Trophoblast cell (in vitro differentiated cells and primary cell): ENCODE results near the gene CPSF4L. TPM values are rescaled to one million over a fixed set of nuclear protein-coding genes. Genes with fewer than 3 reads are reported as not detected.
"Not testable (repeated sequence)": the region's sequence is repeated elsewhere in the genome, so short reads cannot be mapped to it uniquely, and the experiment has no call there.

ENCODE experiments used
- DNase-seq, 2 donors: peaks; one replicate each; pipeline ENCODE4 v3.0.0-alpha.2; 2016
- H2AFZ ChIP-seq: 2 replicates; pipeline ENCODE4 v1.6.1; 2013; ENCODE audit warnings: low read length, moderate library complexity, mild to moderate bottlenecking; ENCODE audit not compliant: insufficient read depth, poor library complexity
- H2AK5ac ChIP-seq: 2 replicates; pipeline ENCODE4 v1.6.1; 2013; ENCODE audit warnings: mild to moderate bottlenecking, low read length
- H2BK120ac ChIP-seq: 2 replicates; pipeline ENCODE4 v1.6.1; 2013; ENCODE audit warnings: low read length, mild to moderate bottlenecking, moderate library complexity; ENCODE audit not compliant: insufficient read depth, poor library complexity
- H2BK12ac ChIP-seq: 2 replicates; pipeline ENCODE4 v1.6.1; 2013; ENCODE audit warnings: mild to moderate bottlenecking, low read length, moderate library complexity
- H2BK5ac ChIP-seq: 2 replicates; pipeline ENCODE4 v1.6.1; 2013; ENCODE audit warnings: low read length, low read depth, moderate library complexity, mild to moderate bottlenecking; ENCODE audit not compliant: poor library complexity
- H3K14ac ChIP-seq: 2 replicates; pipeline ENCODE4 v1.6.1; 2013; ENCODE audit warnings: mild to moderate bottlenecking, low read length
- H3K18ac ChIP-seq: 2 replicates; pipeline ENCODE4 v1.6.1; 2013; ENCODE audit warnings: mild to moderate bottlenecking, low read length
- H3K23ac ChIP-seq: 2 replicates; pipeline ENCODE4 v1.6.1; 2013; ENCODE audit warnings: low read length
- H3K27ac ChIP-seq: 2 replicates; pipeline ENCODE4 v1.5.1; 2013; ENCODE audit warnings: low read depth, mild to moderate bottlenecking, inconsistent platforms, low read length, moderate library complexity
- H3K27me3 ChIP-seq: 2 replicates; pipeline ENCODE4 v1.6.1; 2013; ENCODE audit warnings: inconsistent platforms, mild to moderate bottlenecking, low read length, moderate library complexity; ENCODE audit not compliant: insufficient read depth
- H3K36me3 ChIP-seq, 2 experiments: 1 replicate in 1 of 2; 2 replicates in 1 of 2; pipeline ENCODE4 v1.6.1; 2013; ENCODE audit warnings: low read length in 2 of 2, mild to moderate bottlenecking in 2 of 2, moderate library complexity in 1 of 2; ENCODE audit not compliant: insufficient read depth in 2 of 2, control insufficient read depth in 1 of 2
- H3K4ac ChIP-seq: 2 replicates; pipeline ENCODE4 v1.6.1; 2013; ENCODE audit warnings: low read depth, mild to moderate bottlenecking, low read length, moderate library complexity
- H3K4me1 ChIP-seq, 2 experiments: 1 replicate in 1 of 2; 2 replicates in 1 of 2; pipeline ENCODE4 v1.6.1; 2013; ENCODE audit warnings: low read length in 2 of 2, mild to moderate bottlenecking in 2 of 2, moderate library complexity in 1 of 2; ENCODE audit not compliant: insufficient read depth in 2 of 2, control insufficient read depth in 1 of 2
- H3K4me2 ChIP-seq: 2 replicates; pipeline ENCODE4 v1.6.1; 2013; ENCODE audit warnings: inconsistent platforms, mild to moderate bottlenecking, low read length, moderate library complexity
- H3K4me3 ChIP-seq: 2 replicates; pipeline ENCODE4 v1.5.1; 2013; ENCODE audit warnings: mild to moderate bottlenecking, low read depth, low read length, inconsistent platforms
- H3K79me1 ChIP-seq: one replicate; pipeline ENCODE4 v1.6.1; 2013; ENCODE audit warnings: low read length
- H3K79me2 ChIP-seq: 2 replicates; pipeline ENCODE4 v1.6.1; 2013; ENCODE audit warnings: low read length, mild to moderate bottlenecking; ENCODE audit not compliant: control insufficient read depth, insufficient read depth, poor library complexity
- H3K9ac ChIP-seq: 2 replicates; pipeline ENCODE4 v1.6.1; 2013; ENCODE audit warnings: mild to moderate bottlenecking, low read length
- H3K9me3 ChIP-seq: 2 replicates; pipeline ENCODE4 v1.6.1; 2013; ENCODE audit warnings: low read depth, mild to moderate bottlenecking, control low read depth, inconsistent platforms, low read length; ENCODE audit not compliant: insufficient read depth
- H4K12ac ChIP-seq: 2 replicates; pipeline ENCODE4 v1.6.1; 2013; ENCODE audit warnings: low read depth, mild to moderate bottlenecking, low read length, moderate library complexity
- H4K8ac ChIP-seq: 2 replicates; pipeline ENCODE4 v1.6.1; 2013; ENCODE audit warnings: low read depth, mild to moderate bottlenecking, low read length, moderate library complexity
- H4K91ac ChIP-seq: one replicate; pipeline ENCODE4 v1.6.1; 2013; ENCODE audit warnings: low read depth, mild to moderate bottlenecking, low read length, moderate library complexity
- WGBS: extraction: QIAGEN DNeasy Blood & Tissue Kit; methylation state at CpG from one replicate; pipeline ENCODE4 v1.1.7; 2013; ENCODE audit warnings: missing lambda C conversion rate; ENCODE audit not compliant: insufficient read length, insufficient coverage; ENCODE audit errors: extremely low coverage; 5-methylcytosine and 5-hydroxymethylcytosine counted together
- polyA plus RNA-seq: library from polyadenylated mRNA; stranded (reverse); fragments of 200-250 nt; gene quantifications from 2 replicates; pipeline ENCODE4 v1.2.3, GENCODE V29; 2013

The CPSF4L gene, protein sequence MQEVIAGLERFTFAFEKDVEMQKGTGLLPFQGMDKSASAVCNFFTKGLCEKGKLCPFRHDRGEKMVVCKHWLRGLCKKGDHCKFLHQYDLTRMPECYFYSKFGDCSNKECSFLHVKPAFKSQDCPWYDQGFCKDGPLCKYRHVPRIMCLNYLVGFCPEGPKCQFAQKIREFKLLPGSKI
- not detected in 2 replicates for polyA plus RNA-seq

DNA sequence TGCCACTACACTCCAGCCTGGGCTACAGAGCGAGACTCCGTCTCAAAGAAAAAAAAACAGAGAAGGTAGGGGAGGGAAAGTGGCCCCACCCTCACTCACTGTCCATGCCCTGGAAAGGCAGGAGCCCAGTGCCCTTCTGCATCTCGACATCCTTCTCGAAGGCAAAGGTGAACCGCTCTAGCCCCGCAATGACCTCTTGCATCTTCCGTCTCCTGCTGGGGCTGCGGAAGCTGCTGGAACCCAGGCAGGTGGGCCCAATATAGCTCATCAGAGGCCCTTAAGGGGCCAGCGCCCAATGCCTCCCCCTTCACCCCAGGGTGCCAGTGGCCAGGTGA is at the start of gene CPSF4L:
Gene CPSF4L, minus strand, starts transcription at position 264 of the 335 bp plus-strand sequence. Its CDS starts 62 bp downstream, at position 202.
- no CpG with 5 or more reads among the region's 9 CpGs for WGBS
- H3K79me2 ChIP-seq = no peaks in the 10 kb centered on the region
- DNase-seq = no peak
- no peak within 1 kb of the TSS for H3K4me3 ChIP-seq
- H3K4me1 ChIP-seq = peaks cover 0 to 3% of the 10 kb centered on the region in 2 experiments
- no peak within 1 kb of the TSS for H3K14ac ChIP-seq
- peaks cover 2% of the 10 kb centered on the region for H3K9me3 ChIP-seq
- H3K9ac ChIP-seq = no peak within 1 kb of the TSS
- H4K12ac ChIP-seq = no peak within 1 kb of the TSS
- no peak within 1 kb of the TSS for H4K91ac ChIP-seq
- no peak within 1 kb of the TSS for H3K27ac ChIP-seq
- H4K8ac ChIP-seq = no peak within 1 kb of the TSS
- no peaks in the 10 kb centered on the region for H3K36me3 ChIP-seq
- no peaks in the 10 kb centered on the region for H3K27me3 ChIP-seq
- H2BK5ac ChIP-seq = no peak within 1 kb of the TSS
- H3K18ac ChIP-seq = no peak within 1 kb of the TSS
- H2AK5ac ChIP-seq = no peak within 1 kb of the TSS
- no peak within 1 kb of the TSS for H2AFZ ChIP-seq
- peak within 1 kb of the TSS; percentile 51 for H2BK12ac ChIP-seq
- H2BK120ac ChIP-seq = no peak within 1 kb of the TSS
- H3K4ac ChIP-seq = no peak within 1 kb of the TSS
- H3K79me1 ChIP-seq = no peaks in the 10 kb centered on the region
- no peak within 1 kb of the TSS for H3K4me2 ChIP-seq
- H3K23ac ChIP-seq = no peak within 1 kb of the TSS

DNA sequence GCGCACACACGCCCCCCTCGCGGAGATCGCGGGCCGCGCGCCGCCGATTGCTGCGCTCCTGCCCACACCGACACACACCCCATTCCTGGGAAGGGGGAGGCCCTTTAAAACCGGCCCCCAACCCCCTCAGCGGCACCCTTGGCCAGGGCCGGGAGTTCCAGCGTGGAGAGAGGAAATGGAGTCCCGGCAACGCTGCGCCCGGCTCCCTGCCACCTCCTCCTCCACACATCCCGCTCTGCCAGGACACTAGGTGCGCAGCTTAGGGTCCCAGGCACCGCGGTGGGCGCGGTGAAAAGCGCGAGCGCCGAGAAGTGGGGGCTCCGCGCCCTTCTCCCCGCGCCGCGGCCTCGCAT is 49.7 kb upstream of the CPSF4L start:
- Histone ChIP-seq H3K27ac (peak overlapping the region; percentile 95), H4K91ac (peak overlapping the region; percentile 98), H2AFZ (peak overlapping the region; percentile 1), H3K9me3 (no peaks in the 10 kb centered on the region), H3K79me2 (peaks cover 36% of the 10 kb centered on the region), H3K23ac (no peak overlapping the region), H3K4me1 (peaks cover 30 to 32% of the 10 kb centered on the region in 2 experiments), H3K4me3 (peak overlapping the region; percentile 87), H3K36me3 (peaks cover 4 to 5% of the 10 kb centered on the region in 2 experiments), H4K8ac (peak overlapping the region; percentile 30), H2BK120ac (peak overlapping the region; percentile 12), H2BK5ac (peak overlapping the region; percentile 73), H3K18ac (peak overlapping the region; percentile 18), H2AK5ac (peak overlapping the region; percentile 2), H2BK12ac (no peak overlapping the region), H4K12ac (peak overlapping the region; percentile 1), H3K4me2 (peak overlapping the region; percentile 98), H3K14ac (peak overlapping the region; percentile 14), H3K9ac (peak overlapping the region; percentile 90), H3K27me3 (no peaks in the 10 kb centered on the region), H3K4ac (peak overlapping the region; percentile 37), H3K79me1 (peaks cover 41% of the 10 kb centered on the region)
- no CpG with 5 or more reads among the region's 38 CpGs for WGBS
- DNase-seq = no peak

DNA sequence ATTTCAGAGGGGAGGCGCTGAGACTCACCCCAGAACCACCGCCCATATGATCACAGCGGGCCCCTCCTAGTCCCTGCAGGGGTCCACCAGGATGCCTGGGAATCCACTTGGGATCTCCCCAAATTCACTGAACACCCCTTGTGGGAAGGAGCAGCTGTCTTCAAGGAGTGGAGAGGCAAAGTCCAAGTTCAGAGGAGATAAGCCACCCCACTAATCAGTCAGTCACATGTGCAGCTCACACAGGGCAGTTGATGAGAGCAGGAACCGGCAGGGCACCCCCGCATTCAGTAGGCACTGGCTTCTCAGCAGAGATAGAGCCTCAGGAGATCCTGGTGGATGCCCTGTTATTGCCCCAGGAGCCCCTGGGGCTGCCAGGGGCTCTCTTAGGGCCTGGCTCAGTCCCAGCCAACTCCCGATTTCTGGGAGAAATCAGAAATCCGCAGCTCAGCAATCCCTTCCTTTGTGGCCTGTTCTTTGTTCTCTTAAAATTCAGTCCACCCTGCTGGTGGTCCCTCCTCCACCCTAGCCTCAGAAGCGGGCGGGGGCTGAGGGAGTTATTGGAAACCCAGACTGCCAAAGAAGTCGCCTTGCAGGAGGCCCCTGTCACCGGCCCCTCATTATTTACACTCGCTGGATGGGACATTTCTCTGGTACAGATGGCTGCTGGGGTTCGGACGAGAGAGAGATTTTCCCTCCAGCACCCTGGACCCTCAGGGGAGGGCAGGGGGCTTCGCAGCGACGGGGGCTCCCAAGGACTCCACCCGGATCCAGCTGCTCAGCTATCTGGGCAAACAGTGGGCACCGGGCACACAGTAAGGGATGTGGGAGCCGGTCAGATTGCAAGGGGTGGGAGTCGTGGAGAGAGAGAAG is 48.3 kb upstream of the CPSF4L start:
- peak overlapping the region; percentile 95 for H3K27ac ChIP-seq
- peaks cover 39 to 45% of the 10 kb centered on the region in 2 experiments for H3K4me1 ChIP-seq
- peak overlapping the region; percentile 96 for H4K8ac ChIP-seq
- peak overlapping the region; percentile 70 for H2AFZ ChIP-seq
- H3K14ac ChIP-seq = peak overlapping the region; percentile 97
- peak overlapping the region; percentile 99 for H3K4ac ChIP-seq
- peak overlapping the region; percentile 92 for H2BK12ac ChIP-seq
- peak overlapping the region; percentile 98 for H3K18ac ChIP-seq
- peak overlapping the region; percentile 98 for H3K4me2 ChIP-seq
- no peaks in the 10 kb centered on the region for H3K9me3 ChIP-seq
- no peak overlapping the region for H3K23ac ChIP-seq
- no CpG with 5 or more reads among the region's 21 CpGs for whole genome bisulfite sequencing
- no peaks in the 10 kb centered on the region for H3K27me3 ChIP-seq
- DNase-seq = no peak
- H3K4me3 ChIP-seq = peak overlapping the region; percentile 87
- peaks cover 38% of the 10 kb centered on the region for H3K79me2 ChIP-seq
- peak overlapping the region; percentile 72 for H4K12ac ChIP-seq
- H3K79me1 ChIP-seq = peaks cover 48% of the 10 kb centered on the region
- peak overlapping the region; percentile 94 for H2BK120ac ChIP-seq
- H2AK5ac ChIP-seq = peak overlapping the region; percentile 98
- peak overlapping the region; percentile 89 for H3K9ac ChIP-seq
- peak overlapping the region; percentile 98 for H4K91ac ChIP-seq
- peak overlapping the region; percentile 93 for H2BK5ac ChIP-seq
- H3K36me3 ChIP-seq = peaks cover 4 to 5% of the 10 kb centered on the region in 2 experiments

DNA sequence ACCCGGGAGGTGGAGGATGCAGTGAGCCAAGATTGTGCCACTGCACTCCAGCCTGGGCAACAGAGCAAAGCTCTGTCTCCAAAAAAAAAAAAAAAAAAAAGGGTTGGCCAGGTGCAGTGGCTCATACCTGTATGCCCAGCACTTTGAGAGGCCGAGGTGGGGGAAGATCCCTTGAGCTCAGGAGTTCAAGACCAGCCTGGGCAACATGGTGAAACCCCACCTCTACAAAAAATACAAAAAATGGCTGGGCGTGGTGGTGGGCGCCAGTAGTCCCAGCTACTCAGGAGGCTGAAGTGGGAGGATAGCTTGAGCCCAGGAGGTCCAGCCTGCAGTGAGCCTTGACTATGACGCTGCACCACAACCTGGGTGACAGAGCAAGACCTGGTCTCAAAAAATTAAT is 47.3 kb upstream of the CPSF4L start:
- not testable (repeated sequence) for H2BK5ac ChIP-seq, H4K8ac ChIP-seq, H3K4me3 ChIP-seq, H3K9ac ChIP-seq, H2BK12ac ChIP-seq, H3K9me3 ChIP-seq, H3K4me2 ChIP-seq, H2AK5ac ChIP-seq, H3K18ac ChIP-seq, H4K12ac ChIP-seq, DNase-seq, H3K4ac ChIP-seq, H3K14ac ChIP-seq, H2BK120ac ChIP-seq, H2AFZ ChIP-seq, H3K27me3 ChIP-seq, H3K23ac ChIP-seq, H3K36me3 ChIP-seq
- Histone ChIP-seq H3K4me1 (peaks cover 43 to 49% of the 10 kb centered on the region in 2 experiments), H3K79me2 (peaks cover 38% of the 10 kb centered on the region), H3K27ac (peak overlapping the region; percentile 93), H3K79me1 (peaks cover 49% of the 10 kb centered on the region), H4K91ac (peak overlapping the region; percentile 29)
- WGBS = no CpG with 5 or more reads among the region's 5 CpGs
